H1 (cell line): Measurements from ENCODE around the gene CA10. TPM values are rescaled to one million over a fixed set of nuclear protein-coding genes. Genes with fewer than 3 reads are reported as not detected.
A peak's percentile ranks its signal among the peaks of the same experiment; 100 is the strongest.

Experiments
- CTCF ChIA-PET: fragments of 300-600 bp; sonication (Branson Sonifier 250); formaldehyde crosslinking; loops from one replicate; lab custom pipeline; 2021; ENCODE audit not compliant: partially characterized antibody; lab: Charles Lee
- POLR2A ChIA-PET: fragments of 300-600 bp; sonication (Branson Sonifier 250); formaldehyde crosslinking; loops from one replicate; lab custom pipeline; 2021; ENCODE audit warnings: inconsistent platforms; ENCODE audit not compliant: partially characterized antibody; lab: Charles Lee
- DNase-seq, 2 experiments: peaks; one replicate each; pipeline versions ENCODE4 v3.0.0 to v3.0.0-alpha.2; 2010 to 2022; ENCODE audit warnings: low spot score in 2 of 2, low read depth in 1 of 2, mixed read lengths in 1 of 2
- FAIRE-seq: peaks from 2 replicates; lab custom pipeline; 2011; peaks lifted over from hg19 to GRCh38; lab: Jason Lieb, UNC
- H2AFZ ChIP-seq: 2 replicates; pipeline ENCODE4 v1.8.1; 2012; ENCODE audit warnings: low read length, inconsistent platforms
- H2AK5ac ChIP-seq: 2 replicates; pipeline ENCODE4 v1.6.1; 2013; ENCODE audit warnings: low read depth, low read length
- H2BK120ac ChIP-seq: replicated peaks from 2 replicates; pipeline ENCODE3; 2013; ENCODE audit warnings: low read depth, low read length, inconsistent platforms
- H2BK12ac ChIP-seq: 2 replicates; pipeline ENCODE4 v1.6.1; 2013; ENCODE audit warnings: low read depth, low read length
- H2BK15ac ChIP-seq: 2 replicates; pipeline ENCODE4 v1.6.1; 2013; ENCODE audit warnings: low read length
- H2BK20ac ChIP-seq: 2 replicates; pipeline ENCODE4 v1.6.1; 2013; ENCODE audit warnings: low read length
- H2BK5ac ChIP-seq: 2 replicates; pipeline ENCODE4 v1.6.1; 2013; ENCODE audit warnings: low read depth, low read length
- H3K14ac ChIP-seq: 2 replicates; pipeline ENCODE4 v1.6.1; 2013; ENCODE audit warnings: inconsistent platforms; ENCODE audit not compliant: insufficient read length
- H3K18ac ChIP-seq: 2 replicates; pipeline ENCODE4 v1.6.1; 2013; ENCODE audit warnings: low read length; ENCODE audit errors: extremely low read depth
- H3K23ac ChIP-seq: 2 replicates; pipeline ENCODE4 v1.6.1; 2013; ENCODE audit warnings: inconsistent platforms; ENCODE audit not compliant: insufficient read length
- H3K23me2 ChIP-seq: 2 replicates; pipeline ENCODE4 v1.6.1; 2013; ENCODE audit warnings: low read depth, low read length
- H3K27ac ChIP-seq: 2 replicates; pipeline ENCODE4 v1.6.1; 2011; ENCODE audit warnings: low read depth, low read length, inconsistent platforms
- H3K27me3 ChIP-seq, 4 experiments: replicated peaks in 1 of 4; 1 replicate in 1 of 4; 2 replicates in 3 of 4; pipeline versions ENCODE4 v1.6.1 to v1.8.1; 2011 to 2013; ENCODE audit warnings: low read length in 3 of 4, mild to moderate bottlenecking in 3 of 4, inconsistent platforms in 2 of 4, mixed read lengths in 2 of 4, moderate library complexity in 1 of 4; ENCODE audit not compliant: control insufficient read depth in 3 of 4, insufficient read depth in 3 of 4; ENCODE audit errors: extremely low read depth in 1 of 4
- H3K36me3 ChIP-seq, 4 experiments: 2 replicates each; pipeline versions ENCODE4 v1.6.1 to v1.8.1; 2011 to 2013; ENCODE audit warnings: mild to moderate bottlenecking in 4 of 4, low read length in 3 of 4, moderate library complexity in 2 of 4, control low read depth in 1 of 4, inconsistent platforms in 1 of 4; ENCODE audit not compliant: insufficient read depth in 4 of 4, control insufficient read depth in 2 of 4
- H3K4ac ChIP-seq: replicated peaks from 2 replicates; pipeline ENCODE3; 2013; ENCODE audit warnings: low read length, low read depth, mixed read lengths, inconsistent platforms; ENCODE audit not compliant: insufficient read length
- H3K4me1 ChIP-seq, 4 experiments: replicated peaks in 1 of 4; 1 replicate in 1 of 4; 2 replicates in 3 of 4; pipeline versions ENCODE4 v1.6.1 to v1.8.1; 2011 to 2013; ENCODE audit warnings: low read length in 3 of 4, inconsistent platforms in 2 of 4, mixed read lengths in 1 of 4; ENCODE audit not compliant: insufficient read depth in 4 of 4, control insufficient read depth in 3 of 4
- H3K4me2 ChIP-seq, 2 experiments: 2 replicates each; pipeline versions ENCODE4 v1.6.1 to v1.8.1; 2011 to 2013; ENCODE audit warnings: low read depth in 2 of 2, low read length in 2 of 2, control low read depth in 1 of 2, inconsistent platforms in 1 of 2, mild to moderate bottlenecking in 1 of 2; ENCODE audit not compliant: insufficient read depth in 1 of 2
- H3K4me3 ChIP-seq, 4 experiments: fragments of 200-600, 300-600 bp in 1 of 4; sonication (generic), shearing (Covaris generic), sonication (Bioruptor Twin) in 1 of 4; 2 replicates each; pipeline versions ENCODE4 v1.5.1 to v1.8.1; 2011 to 2016; ENCODE audit warnings: low read length in 4 of 4, low read depth in 3 of 4, control low read depth in 2 of 4, inconsistent platforms in 2 of 4, mild to moderate bottlenecking in 2 of 4, mixed read lengths in 1 of 4, moderate library complexity in 1 of 4; ENCODE audit not compliant: insufficient read depth in 2 of 4; ENCODE audit errors: extremely low read depth in 1 of 4
- H3K56ac ChIP-seq: replicated peaks from 2 replicates; pipeline ENCODE3; 2013; ENCODE audit warnings: low read depth, mild to moderate bottlenecking, mixed read lengths, low read length, inconsistent platforms; ENCODE audit not compliant: insufficient read length
- H3K79me1 ChIP-seq: 2 replicates; pipeline ENCODE4 v1.6.1; 2013; ENCODE audit warnings: low read depth, low read length, control low read depth
- H3K79me2 ChIP-seq, 2 experiments: 2 replicates each; pipeline versions ENCODE4 v1.6.1 to v1.8.1; 2012 to 2013; ENCODE audit warnings: low read length in 2 of 2, mild to moderate bottlenecking in 2 of 2, inconsistent platforms in 1 of 2; ENCODE audit not compliant: insufficient read depth in 2 of 2, control insufficient read depth in 1 of 2
- H3K9ac ChIP-seq, 4 experiments: replicated peaks in 1 of 4; 1 replicate in 1 of 4; 2 replicates in 3 of 4; pipeline versions ENCODE4 v1.6.1 to v1.8.1; 2011 to 2013; ENCODE audit warnings: low read depth in 3 of 4, low read length in 3 of 4, control low read depth in 2 of 4, mild to moderate bottlenecking in 2 of 4, moderate library complexity in 2 of 4, inconsistent platforms in 1 of 4; ENCODE audit errors: extremely low read depth in 1 of 4
- H3K9me3 ChIP-seq, 2 experiments: 2 replicates each; pipeline versions ENCODE4 v1.6.1 to v1.8.1; 2012 to 2013; ENCODE audit warnings: mild to moderate bottlenecking in 2 of 2, moderate library complexity in 2 of 2, control low read depth in 1 of 2, inconsistent platforms in 1 of 2, low read depth in 1 of 2, low read length in 1 of 2, mixed read lengths in 1 of 2; ENCODE audit not compliant: insufficient read depth in 2 of 2
- H4K20me1 ChIP-seq, 2 experiments: replicated peaks in 1 of 2; 2 replicates each; pipeline versions ENCODE3 to v1.8.1; 2011 to 2013; ENCODE audit warnings: inconsistent platforms in 2 of 2, low read length in 2 of 2, mild to moderate bottlenecking in 1 of 2; ENCODE audit not compliant: insufficient read depth in 2 of 2, control insufficient read depth in 1 of 2
- H4K5ac ChIP-seq: 2 replicates; pipeline ENCODE4 v1.6.1; 2013; ENCODE audit warnings: low read length, low read depth, mixed read lengths, inconsistent platforms; ENCODE audit not compliant: insufficient read length
- H4K8ac ChIP-seq: 2 replicates; pipeline ENCODE4 v1.8.0; 2013; ENCODE audit warnings: mild to moderate bottlenecking, moderate library complexity, low read length, inconsistent platforms; ENCODE audit not compliant: insufficient read depth; ENCODE audit errors: extremely low read depth
- H4K91ac ChIP-seq: replicated peaks from 2 replicates; pipeline ENCODE3; 2013; ENCODE audit warnings: low read length, mixed read lengths, inconsistent platforms; ENCODE audit not compliant: insufficient read length
- CHD2 ChIP-seq: IDR thresholded peaks from 2 replicates; pipeline ENCODE4 v1.6.1; 2012; ENCODE audit warnings: low read length, improper control_type of control experiment
- EGR1 ChIP-seq: IDR thresholded peaks from 2 replicates; pipeline ENCODE4 v1.6.1; 2011; ENCODE audit warnings: low read depth, low read length, borderline replicate concordance
- EZH2 ChIP-seq: fragments of 200-600 bp; sonication (generic); IDR thresholded peaks from 2 replicates; pipeline ENCODE4 v1.7.1; 2012; ENCODE audit warnings: low read depth, mild to moderate bottlenecking, moderate library complexity, low read length, inconsistent platforms; ENCODE audit not compliant: severe bottlenecking
- RNF2 ChIP-seq: fragments of 200-900, 300-1000 bp; sonication (generic); IDR thresholded peaks from 2 replicates; pipeline ENCODE4 v1.7.1; 2016; ENCODE audit warnings: borderline replicate concordance, low read depth, mild to moderate bottlenecking, antibody characterized with exemption, low read length; ENCODE audit not compliant: poor library complexity, severe bottlenecking; ENCODE audit errors: missing control alignments
- SUZ12 ChIP-seq: fragments of 200-600 bp; sonication (generic); IDR thresholded peaks from 2 replicates; pipeline ENCODE4 v1.6.1; 2012; ENCODE audit warnings: mild to moderate bottlenecking, inconsistent platforms, low read length, moderate library complexity, mixed read lengths
- WGBS, 2 experiments: shearing (Covaris generic) in 1 of 2; methylation state at CpG; one replicate each; pipeline versions ENCODE4 v1.1.6 to v1.1.7; 2013 to 2015; ENCODE audit warnings: low lambda C conversion rate in 2 of 2, mixed read lengths in 2 of 2, inconsistent platforms in 1 of 2, low coverage in 1 of 2, missing lambda C conversion rate in 1 of 2; ENCODE audit not compliant: insufficient replicate concordance in 2 of 2, insufficient coverage in 1 of 2, insufficient read length in 1 of 2; ENCODE audit errors: extremely low coverage in 1 of 2, missing lambda C conversion rate in 1 of 2; 5-methylcytosine and 5-hydroxymethylcytosine counted together
- polyA plus RNA-seq, 7 experiments: library from polyadenylated mRNA; depleted of rRNA in 3 of 7; stranded (reverse) in 5 of 7; unstranded in 2 of 7; fragments of >200 nt in 5 of 7; fragments of 200-250 nt in 2 of 7; gene quantifications; 1 replicate in 5 of 7; 2 replicates in 1 of 7; 4 replicates in 1 of 7; pipeline versions ENCODE4 v1.2.1 to v1.2.3, GENCODE V29; 2011 to 2013; ENCODE audit warnings: missing spikeins in 2 of 7, mixed read lengths in 2 of 7
- total RNA-seq: library from RNA; stranded (reverse); fragmentation: NEBNext Ultra II Directional; extraction: Animal tissue kit (Norgen Biotek cat#: 25700); gene quantifications from 2 replicates; pipeline ENCODE4 v1.2.1, GENCODE V29; 2021
- TF ChIP-seq, protein P1 (sequence below): IDR thresholded peaks from 2 replicates; pipeline ENCODE4 v1.6.1; 2012; ENCODE audit warnings: inconsistent platforms
- TF ChIP-seq, protein P2 (sequence below): IDR thresholded peaks from 2 replicates; pipeline ENCODE4 v1.6.1; 2012; ENCODE audit warnings: inconsistent platforms

The CA10 gene
- total and polyA plus RNA-seq, 2 of the 8 experiments (the other 6 are each of a cell fraction or from before 2014, with no cell fraction given): 0.60 to 0.63 TPM

DNA sequence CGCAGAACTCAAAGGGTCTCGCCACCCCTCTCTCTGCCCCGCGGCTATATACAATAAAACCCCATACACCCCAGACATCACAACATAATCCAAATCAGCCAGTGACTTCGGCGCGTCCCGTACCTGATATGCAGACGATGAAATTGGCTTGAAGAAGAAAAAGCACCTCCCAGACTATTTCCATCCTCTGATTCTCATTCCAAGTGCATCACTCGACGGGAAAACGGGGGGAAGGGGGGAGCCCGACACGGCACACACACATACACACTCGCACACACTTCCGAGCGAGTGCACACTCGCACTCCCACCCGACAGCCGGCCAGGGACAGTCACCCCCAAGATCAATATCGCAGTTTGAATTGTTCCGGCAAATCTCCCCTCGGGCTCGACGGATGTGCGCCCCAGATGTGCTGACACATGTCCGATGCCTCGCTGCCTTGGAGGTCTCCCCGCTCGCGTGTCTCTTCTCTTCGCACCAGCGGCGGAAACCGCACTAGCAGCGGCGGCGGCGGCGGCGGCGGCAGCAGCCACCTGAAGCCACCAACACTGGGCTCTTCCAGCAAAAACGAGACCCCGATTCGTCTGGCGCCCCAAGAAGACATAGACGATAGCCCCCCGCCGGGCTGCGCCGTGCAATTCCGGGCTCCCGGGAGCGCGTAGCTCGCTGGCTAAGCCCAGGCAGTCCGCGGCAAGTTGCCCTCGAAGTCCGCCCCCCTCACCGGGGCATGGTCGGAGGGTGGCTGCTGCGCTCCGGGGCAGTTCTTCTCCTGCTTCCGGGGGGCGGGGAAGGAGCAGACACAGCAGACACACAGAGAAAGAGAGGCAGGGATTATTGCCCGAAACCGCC lies 688 bp downstream of the CA10 start:
- Histone ChIP-seq H2BK5ac (no peak overlapping the region), H3K18ac (no peak overlapping the region), H4K8ac (0 out of 2 replicates have a peak overlapping the region, but pooled peaks have one; percentile 12)
- TF ChIP-seq RNF2 (peak; percentile 67), CHD2 (no peak), EZH2 (peak; percentile 86), EGR1 (no peak), SUZ12 (peak; percentile 83)
- TF ChIP-seq, protein P1, sequence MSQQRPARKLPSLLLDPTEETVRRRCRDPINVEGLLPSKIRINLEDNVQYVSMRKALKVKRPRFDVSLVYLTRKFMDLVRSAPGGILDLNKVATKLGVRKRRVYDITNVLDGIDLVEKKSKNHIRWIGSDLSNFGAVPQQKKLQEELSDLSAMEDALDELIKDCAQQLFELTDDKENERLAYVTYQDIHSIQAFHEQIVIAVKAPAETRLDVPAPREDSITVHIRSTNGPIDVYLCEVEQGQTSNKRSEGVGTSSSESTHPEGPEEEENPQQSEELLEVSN: peak; percentile 82
- TF ChIP-seq, protein P2, sequence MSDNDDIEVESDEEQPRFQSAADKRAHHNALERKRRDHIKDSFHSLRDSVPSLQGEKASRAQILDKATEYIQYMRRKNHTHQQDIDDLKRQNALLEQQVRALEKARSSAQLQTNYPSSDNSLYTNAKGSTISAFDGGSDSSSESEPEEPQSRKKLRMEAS: peak; percentile 87
- TF ChIP-seq, all 59 proteins: peak for 5
- no peak overlapping the region for H2AK5ac ChIP-seq
- H4K5ac ChIP-seq: no peak overlapping the region
- no peak overlapping the region for H4K91ac ChIP-seq
- H3K9me3 ChIP-seq: no peaks in the 10 kb centered on the region
- no peak for FAIRE-seq
- peak overlapping the region; percentile 60 to 75 (median 65) for H3K4me3 ChIP-seq
- no peaks in the 10 kb centered on the region for H3K79me1 ChIP-seq
- H3K4ac ChIP-seq: no peak overlapping the region
- no peaks in the 10 kb centered on the region for H4K20me1 ChIP-seq
- H2BK15ac ChIP-seq: no peak overlapping the region
- no peak overlapping the region for H3K14ac ChIP-seq
- H2BK12ac ChIP-seq: no peak overlapping the region
- H3K4me1 ChIP-seq: peaks cover 0 to 6% (median 2%) of the 10 kb centered on the region in 4 experiments; a peak in 4 of 7 replicates
- no peak overlapping the region for H2AFZ ChIP-seq
- no peaks in the 10 kb centered on the region for H3K36me3 ChIP-seq
- no peak overlapping the region for H3K56ac ChIP-seq
- H2BK20ac ChIP-seq: no peak overlapping the region
- H3K27me3 ChIP-seq: peaks cover 34 to 50% (median 42%) of the 10 kb centered on the region in 4 experiments
- H3K79me2 ChIP-seq: no peaks in the 10 kb centered on the region
- H2BK120ac ChIP-seq: no peak overlapping the region
- 6% methylated on average over 56 of the region's 68 CpGs; no CpG with 5 or more reads in 1 of the 2 experiments for WGBS, 2 experiments
- H3K4me2 ChIP-seq: peak overlapping the region; percentile 91 to 97
- no peak overlapping the region for H3K23ac ChIP-seq
- peaks cover 20% of the 10 kb centered on the region; the same call in 1 of the 2 replicates for H3K23me2 ChIP-seq
- peak overlapping the region in 1 of 4 experiments; percentile 36; a peak in 1 of 7 replicates for H3K9ac ChIP-seq
- DNase-seq: peak in 1 of 2 experiments; percentile 72
- ChIA-PET CTCF (interaction anchor here (0.6 to 3.1 kb wide), 3 partner anchors 13 to 902 kb away, joined by 3 to 17 read pairs (median 3); no protein-coding TSS in a partner anchor), POLR2A (no interaction called here)
- no peak overlapping the region for H3K27ac ChIP-seq
